Stomach (tissue), 4 donors: ENCODE measurements around the gene BTNL8.

ENCODE experiments used
- CTCF ChIP-seq, 7 experiments: fragments of 450-650 bp in 4 of 7; fragments of 200-600 bp in 3 of 7; sonication (generic) in 3 of 7; IDR thresholded peaks; one replicate each; pipeline ENCODE4 v1.5.1; 2016 to 2019; ENCODE audit warnings: antibody characterized with exemption in 7 of 7, control low read depth in 2 of 7, mild to moderate bottlenecking in 1 of 7
- POLR2A ChIP-seq, 4 donors: fragments of 450-650 bp; IDR thresholded peaks; one replicate each; pipeline ENCODE4 v1.6.1; 2016; ENCODE audit warnings: antibody characterized with exemption in 4 of 4, control low read depth in 2 of 4, mild to moderate bottlenecking in 1 of 4, moderate library complexity in 1 of 4

GRCh38 chr5:180975338-180975737, 76.4 kb downstream of the BTNL8 start:
- TF ChIP-seq CTCF (IDR thresholded peaks at IDR 0.05) (no peak), POLR2A (IDR thresholded peaks at IDR 0.05) (no peak)
